ENCODE results near the gene CXCL10. TPM values are rescaled to one million over a fixed set of nuclear protein-coding genes. Genes with fewer than 3 reads are reported as not detected.

The CXCL10 gene
- total RNA-seq, 1 donor from 2014 or later, result not detected

DNA sequence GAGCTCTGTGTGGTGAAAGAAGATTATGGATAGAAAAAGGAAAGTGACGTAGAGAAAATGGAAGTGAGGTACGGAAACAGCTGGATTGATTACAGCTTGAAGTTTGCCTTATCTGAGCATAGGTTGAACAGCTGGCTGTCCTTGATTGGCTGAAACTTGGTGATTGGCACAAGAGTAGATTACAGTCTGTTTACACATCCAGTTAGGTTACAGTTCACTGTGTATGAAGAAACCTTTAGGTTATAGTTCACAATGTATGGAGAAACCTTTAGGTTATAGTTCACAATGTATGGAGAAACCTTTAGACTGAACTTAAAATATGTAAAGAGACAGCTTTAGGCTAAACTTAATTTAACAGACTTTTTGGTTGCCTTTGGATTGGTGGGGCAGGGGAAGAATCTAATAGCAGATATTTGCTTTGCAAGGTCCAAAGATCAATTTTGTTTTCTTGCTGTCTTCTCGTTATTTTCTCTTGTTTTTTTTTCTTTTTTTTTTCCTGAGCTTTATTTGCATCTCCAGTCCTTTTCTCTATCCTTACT, 35.7 kb upstream of the CXCL10 start:
- H3K9me3 Mint-ChIP-seq, result no peaks in the 10 kb centered on the region
- TF ChIP-seq, protein P1, sequence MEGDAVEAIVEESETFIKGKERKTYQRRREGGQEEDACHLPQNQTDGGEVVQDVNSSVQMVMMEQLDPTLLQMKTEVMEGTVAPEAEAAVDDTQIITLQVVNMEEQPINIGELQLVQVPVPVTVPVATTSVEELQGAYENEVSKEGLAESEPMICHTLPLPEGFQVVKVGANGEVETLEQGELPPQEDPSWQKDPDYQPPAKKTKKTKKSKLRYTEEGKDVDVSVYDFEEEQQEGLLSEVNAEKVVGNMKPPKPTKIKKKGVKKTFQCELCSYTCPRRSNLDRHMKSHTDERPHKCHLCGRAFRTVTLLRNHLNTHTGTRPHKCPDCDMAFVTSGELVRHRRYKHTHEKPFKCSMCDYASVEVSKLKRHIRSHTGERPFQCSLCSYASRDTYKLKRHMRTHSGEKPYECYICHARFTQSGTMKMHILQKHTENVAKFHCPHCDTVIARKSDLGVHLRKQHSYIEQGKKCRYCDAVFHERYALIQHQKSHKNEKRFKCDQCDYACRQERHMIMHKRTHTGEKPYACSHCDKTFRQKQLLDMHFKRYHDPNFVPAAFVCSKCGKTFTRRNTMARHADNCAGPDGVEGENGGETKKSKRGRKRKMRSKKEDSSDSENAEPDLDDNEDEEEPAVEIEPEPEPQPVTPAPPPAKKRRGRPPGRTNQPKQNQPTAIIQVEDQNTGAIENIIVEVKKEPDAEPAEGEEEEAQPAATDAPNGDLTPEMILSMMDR (IDR thresholded peaks at IDR 0.05), result no peak
- no peak for TF ChIP-seq EZH2phosphoT487 (IDR thresholded peaks at IDR 0.05)
- no peak for TF ChIP-seq EZH2 (IDR thresholded peaks at IDR 0.05)
- H3K4me1 ChIP-seq, result peaks cover 22% of the 10 kb centered on the region
- H3K27ac ChIP-seq, result no peak overlapping the region
- no peaks in the 10 kb centered on the region for H3K36me3 ChIP-seq
- H3K4me3 ChIP-seq, result no peak overlapping the region
- peaks cover 4% of the 10 kb centered on the region for H3K27me3 Mint-ChIP-seq (ENCODE audit: insufficient read depth, low read depth)
- DNase-seq (ENCODE audit: low spot score), result no peak
- no peak overlapping the region for H3K9ac ChIP-seq
- no peak overlapping the region for H3K27ac Mint-ChIP-seq
- no peaks in the 10 kb centered on the region for H4K20me1 ChIP-seq (ENCODE audit: low read depth)
- no peaks in the 10 kb centered on the region for H3K79me2 ChIP-seq (ENCODE audit: low read depth)
- H3K4me1 Mint-ChIP-seq, result peaks cover 10% of the 10 kb centered on the region
- H2AFZ ChIP-seq (replicated peaks), result peak overlapping the region; percentile 7
- no peaks in the 10 kb centered on the region for H3K9me3 ChIP-seq (ENCODE audit: low read depth)
- H3K4me3 Mint-ChIP-seq, result no peak overlapping the region
- no peak overlapping the region for H3K4me2 ChIP-seq
- no peaks in the 10 kb centered on the region for H3K27me3 ChIP-seq
- no peaks in the 10 kb centered on the region for H3K36me3 Mint-ChIP-seq
- H3F3A ChIP-seq (ENCODE audit: low read depth), result peaks cover 10% of the 10 kb centered on the region

DNA sequence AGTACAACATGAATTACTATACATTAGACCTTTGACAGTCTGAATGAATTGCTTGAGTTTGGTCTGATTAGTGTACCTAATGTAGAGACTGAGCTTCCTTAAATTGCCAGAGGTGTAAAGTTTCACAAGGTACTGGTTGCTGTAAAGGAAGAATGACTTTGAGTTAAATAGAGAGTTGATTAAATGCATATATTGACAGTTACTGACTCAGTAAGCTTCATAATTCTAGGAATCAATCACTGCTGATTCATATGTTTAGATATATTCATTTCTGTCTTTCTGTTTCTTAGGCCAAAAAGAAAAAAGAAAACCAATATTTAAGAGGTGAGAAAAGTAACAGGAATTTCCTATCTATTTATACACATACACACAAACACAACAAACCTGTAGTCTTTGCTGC, 35.0 kb upstream of the CXCL10 start:
- peaks cover 10% of the 10 kb centered on the region for H3F3A ChIP-seq (ENCODE audit: low read depth)
- peaks cover 26% of the 10 kb centered on the region for H3K4me1 ChIP-seq
- H3K9me3 ChIP-seq (ENCODE audit: low read depth), result no peaks in the 10 kb centered on the region
- H3K4me3 ChIP-seq, result no peak overlapping the region
- H4K20me1 ChIP-seq (ENCODE audit: low read depth), result no peaks in the 10 kb centered on the region
- H3K27me3 ChIP-seq, result no peaks in the 10 kb centered on the region
- H3K79me2 ChIP-seq (ENCODE audit: low read depth), result no peaks in the 10 kb centered on the region
- H3K36me3 Mint-ChIP-seq, result no peaks in the 10 kb centered on the region
- H3K27ac Mint-ChIP-seq, result no peak overlapping the region
- peaks cover 4% of the 10 kb centered on the region for H3K27me3 Mint-ChIP-seq (ENCODE audit: insufficient read depth, low read depth)
- H3K4me3 Mint-ChIP-seq, result no peak overlapping the region
- H2AFZ ChIP-seq (replicated peaks), result peak overlapping the region; percentile 7
- TF ChIP-seq EZH2 (IDR thresholded peaks at IDR 0.05), result no peak
- TF ChIP-seq EZH2phosphoT487 (IDR thresholded peaks at IDR 0.05), result no peak
- TF ChIP-seq, protein P1 (IDR thresholded peaks at IDR 0.05), result no peak
- H3K36me3 ChIP-seq, result no peaks in the 10 kb centered on the region
- H3K4me1 Mint-ChIP-seq, result peaks cover 14% of the 10 kb centered on the region
- no peak overlapping the region for H3K4me2 ChIP-seq
- no peak for DNase-seq (ENCODE audit: low spot score)
- no peak overlapping the region for H3K9ac ChIP-seq
- H3K27ac ChIP-seq, result no peak overlapping the region
- H3K9me3 Mint-ChIP-seq, result no peaks in the 10 kb centered on the region

DNA sequence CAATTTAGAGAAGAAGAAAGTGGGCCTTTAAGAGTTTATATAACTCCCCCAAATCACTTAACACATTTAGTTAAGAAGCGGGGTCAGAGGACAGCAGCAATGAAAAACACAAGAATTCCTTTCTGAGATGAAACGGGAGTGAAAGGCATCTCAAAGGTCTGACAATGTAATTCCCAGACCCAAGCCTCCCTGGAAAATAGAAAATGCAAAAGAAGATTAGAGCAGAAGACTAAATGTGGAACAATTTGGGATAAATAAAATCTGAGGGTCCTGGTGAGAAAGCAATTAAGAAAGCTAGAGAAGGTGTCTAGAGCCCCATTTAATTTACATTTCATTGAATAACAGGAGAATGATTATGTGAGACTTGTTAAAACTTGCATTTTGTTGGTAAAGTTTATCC, 32.1 kb upstream of the CXCL10 start:
- Histone ChIP-seq H3F3A (ENCODE audit: low read depth) (peaks cover 10% of the 10 kb centered on the region), H3K36me3 (no peaks in the 10 kb centered on the region), H3K79me2 (ENCODE audit: low read depth) (no peaks in the 10 kb centered on the region), H3K4me3 (no peak overlapping the region), H3K27me3 (no peaks in the 10 kb centered on the region), H2AFZ (replicated peaks) (peak overlapping the region; percentile 69), H3K9me3 (ENCODE audit: low read depth) (no peaks in the 10 kb centered on the region), H4K20me1 (ENCODE audit: low read depth) (no peaks in the 10 kb centered on the region), H3K4me1 (peaks cover 26% of the 10 kb centered on the region), H3K9ac (no peak overlapping the region), H3K4me2 (peak overlapping the region; percentile 10), H3K27ac (peak overlapping the region; percentile 61)
- H3K27me3 Mint-ChIP-seq (ENCODE audit: insufficient read depth, low read depth), result peaks cover 4% of the 10 kb centered on the region
- H3K4me1 Mint-ChIP-seq, result peaks cover 14% of the 10 kb centered on the region
- H3K36me3 Mint-ChIP-seq, result no peaks in the 10 kb centered on the region
- H3K4me3 Mint-ChIP-seq, result no peak overlapping the region
- H3K9me3 Mint-ChIP-seq, result no peaks in the 10 kb centered on the region
- no peak overlapping the region for H3K27ac Mint-ChIP-seq
- TF ChIP-seq, protein P1 (IDR thresholded peaks at IDR 0.05), result no peak
- TF ChIP-seq EZH2 (IDR thresholded peaks at IDR 0.05), result no peak
- DNase-seq (ENCODE audit: low spot score), result no peak

Measured in neural progenitor cell (in vitro differentiated cells).